Amniotic stem cell (primary cell): ENCODE data around the gene PTGDS.
A peak's percentile ranks its signal among the peaks of the same experiment; 100 is the strongest.
"Not testable (repeated sequence)": the region's sequence is repeated elsewhere in the genome, so short reads cannot be mapped to it uniquely, and the experiment has no call there.

Experiments used
- DNase-seq: peaks from one replicate; lab custom pipeline; 2025; lab: John Stamatoyannopoulos, UW

Gene PTGDS

DNA sequence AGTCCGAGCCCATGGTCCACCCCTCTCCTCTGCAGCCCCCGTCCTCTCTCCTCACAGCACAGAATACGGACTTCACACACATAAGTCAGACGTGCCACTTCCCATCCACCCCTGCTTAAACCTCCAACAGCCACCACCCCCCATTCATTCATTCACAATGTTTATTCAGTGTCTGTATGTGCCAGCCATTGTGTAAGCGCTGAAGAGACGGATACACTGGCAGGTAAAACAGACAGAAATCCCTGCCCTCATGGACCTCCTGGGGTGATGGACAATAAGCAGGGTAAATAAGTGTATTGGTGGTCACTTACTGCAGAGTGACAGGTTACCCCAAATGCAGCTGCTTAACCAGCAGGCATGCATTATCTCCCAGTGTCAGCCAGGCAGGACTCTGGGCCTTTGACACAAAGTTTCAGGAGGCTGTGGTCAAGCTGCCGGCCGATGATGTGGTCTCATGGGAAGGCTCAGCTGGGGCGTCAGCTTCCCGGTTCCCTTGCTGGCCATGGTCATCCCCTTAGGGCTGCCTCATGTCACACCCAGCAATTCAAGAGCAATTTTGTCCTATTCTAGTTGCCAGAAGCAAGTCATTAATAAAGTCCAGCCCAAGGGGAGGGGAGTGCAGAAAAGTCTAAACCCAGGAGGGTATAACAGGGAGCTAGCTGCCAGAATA is 13.1 kb downstream of the PTGDS start:
- no peak for DNase-seq

DNA sequence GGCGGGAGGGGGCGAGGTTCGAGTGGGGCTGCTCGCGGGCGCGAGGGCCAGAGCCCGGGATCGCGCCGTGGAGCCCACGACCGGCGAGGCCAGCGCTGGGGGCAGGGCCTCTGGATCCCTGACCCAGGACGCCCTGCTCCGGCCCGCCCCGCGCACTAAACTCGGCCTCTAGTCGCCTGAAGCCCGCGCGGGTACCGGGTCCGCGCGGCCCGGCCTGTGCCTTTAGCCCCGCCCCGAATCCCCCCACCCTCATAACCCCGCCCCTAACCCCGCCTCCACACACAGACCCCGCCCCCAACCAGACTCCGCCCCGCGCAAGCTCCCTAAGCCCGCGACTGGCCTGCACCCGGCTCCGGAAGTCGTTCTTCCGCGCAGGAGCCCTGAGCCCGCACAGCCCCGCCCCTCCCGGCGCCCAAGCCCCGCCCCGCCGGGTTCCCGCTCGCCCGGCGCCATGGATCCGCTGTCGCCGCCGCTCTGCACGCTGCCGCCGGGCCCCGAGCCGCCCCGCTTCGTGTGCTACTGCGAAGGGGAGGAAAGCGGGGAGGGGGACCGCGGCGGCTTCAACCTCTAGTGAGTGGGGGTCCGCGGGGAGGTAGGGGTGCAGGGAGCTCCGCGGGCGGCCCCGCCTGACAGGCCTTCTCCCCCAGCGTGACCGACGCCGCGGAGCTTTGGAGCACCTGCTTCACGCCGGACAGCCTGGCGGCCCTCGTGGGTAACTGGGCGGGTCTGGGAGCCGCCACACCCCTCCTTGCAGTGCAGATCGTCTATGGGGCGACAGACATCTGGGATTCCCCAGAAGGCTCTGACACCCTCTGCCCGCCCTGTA is 14.9 kb downstream of the PTGDS start, which contains the start of gene PAXX:
PAXX (plus strand) TSS at position 430 of the 826 bp plus-strand sequence; CDS start at position 452, 22 bp downstream.
- peak; percentile 63 for DNase-seq

DNA sequence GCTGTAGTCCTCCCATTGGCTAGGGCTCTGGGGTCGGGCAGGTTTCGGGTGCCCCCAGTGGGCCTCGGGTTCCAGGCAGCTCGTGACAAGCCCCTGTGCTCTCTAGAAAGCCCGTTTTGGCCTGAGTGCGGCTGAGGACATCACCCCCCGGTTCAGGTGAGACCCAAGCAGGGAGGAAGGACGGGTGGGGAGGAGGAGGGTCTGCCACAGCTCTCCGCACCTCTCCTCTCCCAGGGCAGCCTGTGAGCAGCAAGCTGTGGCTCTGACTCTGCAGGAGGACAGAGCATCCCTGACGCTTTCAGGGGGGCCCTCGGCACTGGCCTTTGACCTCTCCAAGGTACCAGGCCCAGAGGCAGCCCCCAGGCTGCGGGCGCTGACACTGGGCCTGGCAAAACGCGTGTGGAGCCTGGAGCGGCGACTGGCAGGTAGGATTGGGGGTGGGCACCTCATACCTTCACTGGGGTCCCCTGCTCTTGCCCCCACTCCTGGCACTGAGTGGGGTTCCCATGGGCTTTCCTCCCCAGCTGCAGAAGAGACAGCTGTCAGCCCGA is 15.6 kb downstream of the PTGDS start:
- DNase-seq = no peak

DNA sequence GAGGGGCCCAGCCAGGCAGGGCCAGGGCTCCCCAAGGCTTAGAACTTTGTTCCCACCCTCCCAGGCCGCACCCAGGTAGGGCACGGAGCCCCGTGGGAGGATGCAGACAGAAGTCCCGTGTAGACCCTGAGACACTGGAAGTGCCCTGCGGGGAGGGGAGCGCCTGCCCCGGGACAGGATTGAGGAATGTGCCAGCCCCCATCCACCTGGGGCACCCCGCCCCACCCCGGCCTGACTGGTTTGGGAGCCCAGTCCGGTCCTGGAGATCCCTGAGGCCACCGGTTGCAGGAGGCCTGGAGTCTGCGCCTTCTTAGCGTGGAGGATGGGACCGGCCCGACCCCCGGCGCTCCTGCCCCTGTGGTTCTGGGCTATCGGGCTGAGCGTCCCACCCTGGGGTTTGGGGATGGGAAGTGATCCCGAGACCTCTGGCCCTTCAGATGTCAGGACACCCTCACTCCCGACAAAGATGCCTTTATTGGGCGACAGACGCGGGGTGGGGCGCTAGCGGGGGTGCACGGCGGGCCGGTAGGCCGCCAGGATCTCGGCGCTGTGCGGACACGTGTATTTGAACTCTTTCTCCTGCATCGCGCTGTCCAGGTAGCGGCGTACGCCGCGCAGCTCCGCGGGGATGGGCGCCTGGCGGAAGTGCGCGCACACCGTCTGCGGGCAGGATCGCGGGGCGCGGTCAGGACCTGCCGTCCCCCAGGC is 17.0 kb downstream of the PTGDS start:
- no peak for DNase-seq

DNA sequence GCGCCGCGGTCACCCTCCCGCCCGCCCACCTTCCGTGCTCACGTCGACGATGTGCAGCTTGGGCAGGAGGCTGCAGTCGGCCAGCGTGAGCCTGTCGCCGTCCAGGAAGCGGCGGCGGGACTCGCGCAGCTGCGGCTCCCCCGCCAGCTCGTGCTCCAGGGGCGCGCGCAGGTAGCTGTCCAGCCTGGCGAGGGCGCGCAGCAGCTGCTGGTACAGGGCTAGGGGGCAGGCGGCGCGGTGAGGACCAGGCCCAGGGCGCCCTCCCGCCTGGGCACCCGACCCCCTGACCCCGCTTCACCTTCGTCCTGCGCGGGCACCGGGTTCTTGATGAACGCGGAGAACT is 17.6 kb downstream of the PTGDS start:
- no peak for DNase-seq

DNA sequence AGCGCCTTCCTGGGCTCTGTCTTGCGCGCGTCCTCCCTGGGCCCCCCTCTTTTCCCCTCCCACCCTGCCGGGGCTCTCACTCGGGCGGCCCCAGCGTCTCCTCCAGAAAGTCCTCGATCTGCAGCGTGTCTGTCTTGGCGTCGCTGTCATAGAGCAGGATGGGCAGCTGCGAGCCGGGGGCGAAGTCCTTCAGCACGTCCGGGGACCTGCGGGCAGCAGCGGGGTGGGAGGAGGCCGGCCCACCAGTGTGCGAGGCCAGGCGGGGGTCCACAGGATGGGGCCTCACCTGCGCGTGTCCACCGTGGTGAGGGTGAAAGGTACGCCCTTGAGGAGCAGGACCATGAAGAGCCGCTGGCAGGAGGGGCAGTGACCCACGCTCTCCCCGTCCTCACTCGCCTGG is 18.1 kb downstream of the PTGDS start:
- DNase-seq = no peak

DNA sequence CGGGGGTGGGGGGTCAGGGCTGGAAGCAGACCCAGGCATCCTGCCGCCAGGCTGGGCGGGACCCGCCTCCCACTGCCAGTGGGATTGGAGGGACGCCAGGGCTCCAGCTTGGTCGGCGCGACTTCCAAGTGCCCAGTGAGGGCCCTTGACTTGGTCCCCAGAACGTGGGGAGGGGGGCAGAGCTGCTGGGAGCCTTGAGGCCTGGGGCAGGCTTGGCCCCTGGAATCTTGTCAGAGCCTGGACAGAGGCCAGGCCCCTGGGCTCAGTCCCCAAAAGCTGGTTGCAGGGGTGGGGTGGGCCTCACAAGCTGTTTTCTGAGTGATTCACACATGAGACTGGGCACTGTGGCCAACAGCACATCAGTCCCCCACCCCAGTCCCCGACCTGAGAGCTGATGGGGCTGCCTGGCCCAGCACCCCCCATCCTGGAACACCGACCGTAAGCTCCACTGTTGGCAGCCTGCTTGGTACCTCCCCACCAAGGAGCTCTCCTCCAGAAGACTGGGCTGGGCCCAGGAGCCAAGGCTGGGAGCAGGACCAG is 18.5 kb downstream of the PTGDS start:
- DNase-seq = no peak

DNA sequence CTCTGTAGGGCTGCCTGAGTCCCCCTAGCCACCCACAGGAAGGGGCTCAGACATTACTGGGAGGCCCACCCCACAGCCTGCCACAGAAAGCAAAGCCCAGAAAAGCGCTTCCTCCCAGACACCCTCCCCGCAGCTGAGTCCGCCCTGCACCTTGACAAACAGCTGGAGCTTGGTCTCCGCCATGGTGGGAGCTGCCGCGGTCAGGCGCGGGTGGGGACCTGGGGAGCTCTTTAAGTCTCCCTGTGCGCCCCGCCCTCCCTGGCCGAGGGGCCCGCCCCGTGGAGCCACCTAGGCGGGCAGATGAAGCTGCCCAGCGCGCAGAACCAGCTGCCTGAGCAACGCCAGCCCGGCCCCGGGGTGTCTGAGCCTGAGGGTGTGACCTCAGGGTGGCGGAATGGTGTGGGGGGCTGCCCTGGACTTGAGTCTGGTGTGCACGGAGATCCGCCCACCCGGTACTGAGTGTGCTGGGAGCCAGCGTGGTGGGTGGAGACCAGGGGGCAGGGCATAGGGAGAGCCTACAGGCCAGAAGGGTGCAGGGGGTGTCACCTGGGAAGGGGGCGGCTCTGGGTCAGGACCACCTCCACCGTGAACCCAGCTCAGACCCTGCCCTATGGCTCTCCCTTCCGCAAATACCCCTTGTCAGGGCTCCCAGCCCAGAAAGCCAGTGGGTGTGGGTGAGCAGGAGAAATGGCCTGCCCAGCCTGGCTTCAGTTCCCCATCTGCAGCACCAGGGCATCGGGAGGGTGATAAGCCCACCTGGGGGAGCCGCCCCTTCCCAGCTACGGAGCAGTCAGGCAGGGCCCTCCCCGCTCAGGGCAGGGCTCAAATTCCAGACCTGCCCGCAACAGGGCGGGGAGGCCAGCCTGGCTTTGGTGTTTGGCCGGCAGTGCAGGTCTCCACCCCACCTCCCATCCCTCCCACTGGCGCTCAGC is 19.3 kb downstream of the PTGDS start, which contains the start of gene CLIC3:
CLIC3 (minus strand) TSS at position 208 of the 932 bp plus-strand sequence; CDS start at position 183, 25 bp downstream.
- no peak for DNase-seq

DNA sequence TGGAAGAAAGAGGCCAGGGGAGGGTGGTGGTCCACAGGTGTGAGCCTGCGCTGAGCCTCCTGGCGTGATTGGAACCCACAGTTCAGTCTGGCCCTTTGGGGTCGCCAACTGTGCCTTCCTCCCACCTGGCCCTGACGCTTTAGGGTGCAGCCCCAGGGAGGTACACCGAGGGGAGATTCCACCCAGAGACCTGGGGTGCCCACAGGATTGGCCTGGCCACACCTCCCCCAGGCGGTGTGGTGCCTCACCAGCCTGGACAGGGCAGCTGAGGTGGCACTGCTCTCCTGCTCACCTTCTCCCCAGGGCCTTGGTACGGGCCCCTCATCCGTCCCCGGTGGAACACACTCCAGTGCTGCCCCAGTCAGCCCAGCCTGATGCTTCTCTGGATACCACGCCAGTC is 20.1 kb downstream of the PTGDS start:
- DNase-seq = no peak

DNA sequence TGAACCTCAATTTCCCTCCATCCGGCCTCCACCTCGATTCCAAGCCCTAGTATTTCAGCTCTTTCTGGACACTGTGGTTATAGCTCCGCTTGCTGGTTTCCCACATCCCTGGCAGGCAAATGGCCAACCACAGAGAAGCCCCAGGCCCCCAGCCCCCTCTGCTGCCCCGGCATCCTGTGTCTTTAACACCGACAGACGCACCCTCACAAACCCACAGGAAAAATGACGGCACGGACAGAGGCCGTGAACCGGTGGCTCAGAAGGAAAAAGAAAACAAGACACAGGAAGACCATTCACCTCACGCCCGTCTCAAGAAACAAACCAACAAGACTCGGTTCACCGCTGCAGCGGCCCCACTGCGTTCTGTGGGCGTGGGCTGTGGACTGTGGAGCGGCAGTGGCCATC is 20.5 kb downstream of the PTGDS start:
- no peak for DNase-seq

DNA sequence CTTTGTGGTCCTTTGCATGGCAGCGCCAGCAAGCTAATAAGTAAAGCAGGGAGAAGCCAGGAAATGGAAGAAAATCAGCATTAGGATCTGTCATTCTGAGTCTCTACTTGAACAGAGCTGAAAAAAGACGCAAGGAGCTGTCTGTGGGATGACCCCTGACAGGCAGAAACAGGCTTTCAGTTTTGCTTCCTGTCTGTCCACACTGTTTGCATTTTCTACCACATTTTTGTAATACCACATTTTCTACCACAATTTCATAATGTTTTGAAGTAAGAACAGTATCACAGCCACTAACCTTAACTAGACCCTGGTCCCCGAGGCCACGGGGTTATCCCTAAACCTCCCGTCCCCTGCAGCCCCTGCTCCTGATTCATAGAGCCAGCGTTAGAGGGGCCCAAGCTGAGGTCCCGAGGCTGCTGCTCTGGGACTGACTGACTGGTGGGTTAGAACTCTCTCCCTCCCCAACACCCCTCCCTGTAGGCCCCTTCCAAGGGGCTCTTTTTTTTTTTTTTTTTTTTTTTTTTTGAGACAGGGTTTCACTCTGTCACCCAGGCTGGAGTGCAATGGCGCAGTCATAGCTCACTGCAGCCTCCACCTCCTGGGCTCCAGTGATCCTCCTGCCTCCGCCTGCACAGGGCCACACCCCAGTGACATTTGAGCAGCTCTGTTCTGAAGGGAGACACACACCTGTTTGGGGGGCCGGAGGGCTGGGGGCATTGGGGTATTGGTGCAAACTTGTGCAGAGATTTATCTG is 23.1 kb downstream of the PTGDS start:
- DNase-seq = no peak

DNA sequence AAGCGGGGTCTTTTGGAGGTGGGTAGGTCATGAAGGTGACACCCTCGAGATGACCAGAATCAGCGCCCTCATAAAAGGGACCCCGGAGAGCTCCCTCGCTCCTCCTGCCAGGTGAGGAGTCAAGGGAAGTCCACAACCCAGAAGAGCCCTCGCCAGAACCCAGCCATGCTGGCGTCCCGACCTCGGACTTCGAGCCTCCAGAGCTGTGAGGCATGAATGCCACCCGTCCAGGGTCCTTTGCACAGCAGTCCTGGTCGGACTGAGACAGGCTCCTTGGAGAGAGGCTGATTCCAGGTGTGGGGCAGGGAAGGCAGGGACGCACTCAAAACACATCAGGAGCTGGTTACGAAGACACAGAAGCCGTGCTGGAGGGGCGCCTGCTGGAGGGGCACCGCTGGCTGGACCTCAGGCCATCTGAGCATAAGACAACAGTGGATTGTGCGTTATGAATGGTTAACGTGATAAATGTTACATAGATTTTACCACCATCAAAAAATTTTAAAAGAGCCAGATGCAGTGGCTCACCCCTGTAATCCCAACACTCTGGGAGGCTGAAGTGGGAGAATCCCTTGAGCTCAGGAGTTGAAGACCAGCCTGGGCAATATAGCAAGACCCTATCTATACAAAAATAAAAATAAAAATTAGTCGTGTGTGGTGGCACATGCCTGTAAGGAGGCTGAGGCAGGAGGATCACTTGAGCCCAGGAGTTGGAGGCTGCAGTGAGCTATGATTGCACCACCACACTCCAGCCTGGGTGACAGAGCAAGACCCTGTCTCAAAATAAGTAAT is 24.7 kb downstream of the PTGDS start:
- no peak for DNase-seq

DNA sequence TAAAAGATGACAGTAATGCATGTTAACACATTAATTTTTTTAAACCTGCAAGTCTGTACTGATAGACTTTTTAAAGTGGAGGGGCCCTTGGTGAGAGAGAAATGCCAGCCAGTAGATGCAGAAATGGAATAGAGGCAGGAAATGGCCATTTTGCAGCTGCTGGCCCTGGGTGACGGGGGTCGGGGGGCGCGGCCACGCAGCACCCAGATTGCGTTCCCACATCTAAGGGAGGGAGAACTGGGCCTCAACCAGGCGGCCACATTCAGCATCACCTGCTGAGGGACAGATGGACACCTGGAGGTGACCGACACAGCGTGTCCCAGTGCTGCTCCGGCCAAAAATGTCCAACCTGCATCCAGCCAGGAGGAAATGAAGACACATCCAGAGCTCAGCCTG is 25.3 kb downstream of the PTGDS start:
- DNase-seq = no peak

DNA sequence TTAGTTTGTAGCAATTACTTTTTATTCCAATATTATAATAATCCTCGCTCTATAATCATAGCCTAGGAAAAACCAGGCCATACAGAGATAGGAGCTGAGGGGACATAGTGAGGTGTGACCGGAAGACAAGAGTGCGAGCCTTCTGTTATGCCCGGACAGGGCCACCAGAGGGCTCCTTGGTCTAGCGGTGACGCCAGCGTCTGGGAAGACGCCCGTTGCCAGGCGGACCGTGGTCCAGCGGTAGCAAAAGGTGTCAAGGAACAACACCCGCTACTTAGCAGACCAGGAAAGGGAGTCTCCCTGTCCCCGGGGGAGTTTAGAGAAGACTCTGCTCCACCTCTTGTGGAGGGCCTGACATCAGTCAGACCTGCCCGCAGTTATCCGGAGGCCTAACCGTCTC is 27.0 kb downstream of the PTGDS start:
- not testable (repeated sequence) for DNase-seq

DNA sequence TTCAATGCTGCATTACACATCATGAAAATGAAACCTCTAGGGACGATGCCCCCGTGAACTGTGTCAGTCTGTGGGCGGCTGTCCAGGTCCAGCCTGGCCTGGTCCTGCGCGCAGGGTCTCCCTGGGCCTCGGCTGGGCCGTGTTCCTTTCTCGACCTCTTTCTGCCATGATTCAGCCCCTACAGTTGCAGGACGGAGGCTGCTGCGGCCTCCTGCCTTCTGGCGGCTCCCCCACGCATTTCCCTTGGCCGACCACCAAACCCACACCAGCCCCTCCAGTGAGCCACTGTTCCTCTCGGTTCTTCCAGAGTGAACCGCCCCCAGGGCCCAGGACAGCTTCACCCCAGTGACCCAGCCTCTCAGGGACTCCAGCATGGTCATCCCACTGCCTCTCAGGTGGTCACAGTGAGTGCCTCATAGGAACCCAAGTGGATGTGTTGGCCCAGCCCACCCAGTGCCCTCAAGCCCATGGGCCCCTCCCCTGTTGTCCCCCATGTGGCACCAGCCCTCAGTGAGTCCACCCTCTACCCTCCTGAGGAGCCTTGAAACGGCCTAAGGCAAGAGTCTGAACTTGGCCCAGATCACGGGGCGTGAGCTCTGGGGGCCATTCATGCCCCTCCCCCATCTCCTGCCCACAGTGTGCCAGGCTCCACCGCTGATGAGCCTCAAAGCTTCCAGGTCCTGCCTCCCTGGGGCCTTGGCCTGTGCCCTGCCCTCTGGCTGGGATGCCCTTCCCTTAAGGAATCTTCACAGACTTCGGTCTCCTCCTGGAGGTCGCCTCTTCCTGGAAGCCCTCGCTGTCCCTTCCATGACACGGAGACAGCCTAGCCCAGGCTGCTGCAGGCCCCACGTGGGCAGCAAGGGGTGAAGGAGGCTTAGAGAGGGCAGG is 29.1 kb downstream of the PTGDS start:
- no peak for DNase-seq

DNA sequence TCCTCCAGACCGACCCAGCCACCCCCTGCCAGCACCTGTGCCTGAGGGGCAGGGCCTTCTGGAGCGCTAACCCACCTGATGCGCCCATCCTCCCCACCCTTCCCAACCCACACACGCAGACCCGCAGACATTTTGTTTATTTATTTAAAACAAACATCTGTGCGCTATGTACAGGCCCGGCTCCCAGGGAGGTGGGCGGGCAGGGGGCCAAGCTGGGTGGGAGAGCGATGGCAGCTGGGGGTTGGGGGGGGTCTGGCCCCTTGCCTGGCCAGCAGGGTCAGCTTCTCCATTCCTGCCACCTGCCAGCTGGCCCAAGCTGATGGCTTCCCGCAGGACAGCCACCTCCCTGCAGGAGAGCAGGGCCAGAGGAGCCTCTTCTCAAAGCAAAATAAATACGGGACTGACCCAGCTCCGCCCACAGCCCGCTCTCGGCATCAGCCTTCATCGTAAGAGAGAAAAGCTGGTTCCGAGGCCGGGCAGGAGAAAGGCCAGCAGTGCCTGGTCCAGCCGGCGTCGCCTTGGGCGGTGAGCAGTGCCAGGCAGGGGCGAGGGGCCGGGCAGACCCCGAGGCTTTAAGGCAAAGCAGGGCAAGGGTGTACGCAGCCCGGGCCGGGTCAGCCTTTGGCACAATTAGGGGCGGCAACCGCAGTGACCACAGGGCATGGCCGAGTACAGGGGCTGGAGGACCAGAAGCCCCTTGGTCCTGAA is 30.0 kb downstream of the PTGDS start:
- no peak for DNase-seq

DNA sequence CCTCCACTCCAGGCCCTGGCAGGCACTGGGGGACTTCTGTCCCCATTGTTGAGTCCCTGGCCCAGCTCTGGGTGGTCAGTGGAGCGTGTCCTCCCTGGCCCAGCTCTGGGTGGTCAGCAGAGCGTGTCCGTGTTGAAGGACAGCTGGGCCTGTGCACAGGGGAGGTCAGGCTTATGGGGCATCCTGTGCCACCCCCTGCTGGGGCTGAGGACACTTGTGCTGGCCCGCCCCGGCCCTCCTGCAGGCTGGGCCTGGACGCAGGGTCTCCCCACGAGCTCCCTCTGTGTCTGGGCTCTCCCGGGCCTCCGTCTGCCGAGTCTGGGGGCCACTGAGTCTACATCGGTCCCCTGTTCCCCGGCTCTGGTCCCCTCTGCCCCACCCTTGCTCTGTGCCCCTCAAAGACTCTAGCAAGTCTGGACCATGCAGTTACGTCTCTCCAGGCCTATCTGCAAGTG is 30.5 kb downstream of the PTGDS start:
- no peak for DNase-seq

DNA sequence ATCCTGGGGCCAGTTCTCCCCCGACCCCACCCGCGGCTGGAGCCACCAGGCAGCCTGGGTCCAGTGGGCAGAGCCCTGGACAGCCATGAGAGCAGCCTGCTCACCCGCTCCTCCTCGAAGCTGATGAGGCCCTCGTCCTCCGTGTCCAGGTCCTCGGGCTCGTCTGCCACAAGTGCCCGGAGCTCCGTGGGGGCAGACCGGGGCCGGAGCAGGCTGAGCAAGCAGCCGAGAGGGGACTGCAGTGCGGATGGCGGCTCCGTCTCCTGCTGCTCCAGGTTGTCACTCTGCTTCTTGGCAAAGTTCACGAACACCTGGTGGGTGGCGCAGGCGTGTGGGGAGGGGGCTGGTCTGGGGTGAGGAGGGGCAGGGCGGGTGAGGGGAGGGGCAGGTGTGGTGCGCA is 31.0 kb downstream of the PTGDS start:
- no peak for DNase-seq
